Kidney (tissue), 14 donors: Measurements from ENCODE around the gene PAFAH1B1. TPM values are rescaled to one million over a fixed set of nuclear protein-coding genes. Genes with fewer than 3 reads are reported as not detected.
A peak's percentile ranks its signal among the peaks of the same experiment; 100 is the strongest.

Experiments
- DNase-seq, 5 donors: peaks; one replicate each; pipeline ENCODE4 v3.0.0-alpha.2; 2013 to 2020
- FAIRE-seq: peaks from 2 replicates; lab custom pipeline; 2012; peaks lifted over from hg19 to GRCh38; lab: Jason Lieb, UNC
- H3K27ac ChIP-seq, 2 donors: one replicate each; pipeline ENCODE4 v1.7.0; 2013; ENCODE audit warnings: low read depth in 2 of 2, low read length in 2 of 2, inconsistent platforms in 1 of 2
- H3K27me3 ChIP-seq: one replicate; pipeline ENCODE4 v1.7.1; 2013; ENCODE audit warnings: low read length, inconsistent platforms; ENCODE audit not compliant: control insufficient read depth, insufficient read depth
- H3K36me3 ChIP-seq, 3 donors: one replicate each; pipeline versions ENCODE4 v1.7.0 to v1.7.1; 2013; ENCODE audit warnings: low read length in 3 of 3, control low read depth in 1 of 3, inconsistent platforms in 1 of 3; ENCODE audit not compliant: insufficient read depth in 3 of 3, control insufficient read depth in 2 of 3
- H3K4me1 ChIP-seq, 3 donors: one replicate each; pipeline versions ENCODE4 v1.7.0 to v1.7.1; 2013; ENCODE audit warnings: low read length in 3 of 3, inconsistent platforms in 1 of 3, low read depth in 1 of 3; ENCODE audit not compliant: control insufficient read depth in 2 of 3, insufficient read depth in 2 of 3
- H3K4me3 ChIP-seq, 3 donors: one replicate each; pipeline versions ENCODE4 v1.7.0 to v1.8.1; 2013; ENCODE audit warnings: low read length in 3 of 3, control low read depth in 1 of 3, inconsistent platforms in 1 of 3
- H3K9ac ChIP-seq, 3 donors: one replicate each; pipeline versions ENCODE4 v1.7.0 to v1.7.1; 2013; ENCODE audit warnings: low read length in 3 of 3, control low read depth in 1 of 3, inconsistent platforms in 1 of 3
- H3K9me3 ChIP-seq, 3 donors: one replicate each; pipeline versions ENCODE4 v1.7.0 to v1.7.1; 2013; ENCODE audit warnings: low read length in 3 of 3, control low read depth in 1 of 3, inconsistent platforms in 1 of 3; ENCODE audit not compliant: control insufficient read depth in 2 of 3, insufficient read depth in 1 of 3
- CTCF ChIP-seq: IDR thresholded peaks from 3 replicates; pipeline ENCODE4 v1.5.1; 2012; ENCODE audit warnings: mild to moderate bottlenecking, moderate library complexity, borderline replicate concordance; ENCODE audit not compliant: insufficient read depth; ENCODE audit errors: extremely low read depth
- intact Hi-C: fragments of 100-400 bp; cut with DNase I; formaldehyde crosslinking; loops from one replicate; pipeline ENCODE4 v1.11.1; 2022
- polyA plus RNA-seq: library from polyadenylated mRNA; stranded (reverse); fragments of 350-450 nt; fragmentation: Illumina TruSeq; extraction: RNeasy Lipid Tissue Mini Kit (QIAGEN cat#74804); gene quantifications from one replicate; pipeline ENCODE4 v1.2.3, GENCODE V29; 2014; ENCODE audit warnings: low read depth, low replicate concordance; ENCODE audit not compliant: insufficient read depth
- total RNA-seq: library from RNA; stranded (reverse); fragmentation: NEBNext Ultra II Directional; extraction: Animal tissue kit (Norgen Biotek cat#: 25700); gene quantifications from one replicate; pipeline ENCODE4 v1.2.1, GENCODE V29; 2021
- donor health status: control.
- donor health status: control.
- donor health status: control.
- donor health status: control.
- donor health status: control.
- donor health status: DM: yes; HTN: yes; CAD: no.
- donor health status: Normal renal cell carcinoma (clear cell type).

PAFAH1B1 gene
- total and polyA plus RNA-seq, 2 donors from 2014 or later: 46.7 to 125 TPM

- intact Hi-C loops: no loop called here
- peaks cover 4 to 45% (median 30%) of the 10 kb centered on the region in 3 donors for H3K36me3 ChIP-seq
- H3K9ac ChIP-seq: no peak overlapping the region
- no peaks in the 10 kb centered on the region for H3K9me3 ChIP-seq
- FAIRE-seq: no peak
- DNase-seq: peak in 1 of 5 donors; percentile 38
- no peak overlapping the region for H3K27ac ChIP-seq
- TF ChIP-seq CTCF: no peak
- H3K27me3 ChIP-seq: no peaks in the 10 kb centered on the region
- no peak overlapping the region for H3K4me3 ChIP-seq
- no peaks in the 10 kb centered on the region for H3K4me1 ChIP-seq
Observed at GRCh38 chr17:2684549-2684948, 91.1 kb downstream of the PAFAH1B1 start.

GRCh38 chr17:2685696-2686095, 92.2 kb downstream of the PAFAH1B1 start:
- peak in 1 of 5 donors; percentile 62 for DNase-seq
- no peak for FAIRE-seq
- TF ChIP-seq CTCF: no peak
- Histone ChIP-seq H3K27me3 (no peaks in the 10 kb centered on the region), H3K36me3 (peaks cover 2 to 37% (median 28%) of the 10 kb centered on the region in 3 donors), H3K9ac (no peak overlapping the region), H3K27ac (no peak overlapping the region), H3K9me3 (no peaks in the 10 kb centered on the region), H3K4me3 (no peak overlapping the region), H3K4me1 (no peaks in the 10 kb centered on the region)
- intact Hi-C loops: no loop called here

- Histone ChIP-seq H3K4me1 (no peaks in the 10 kb centered on the region), H3K9me3 (no peaks in the 10 kb centered on the region), H3K36me3 (peaks cover 2 to 31% (median 18%) of the 10 kb centered on the region in 3 donors), H3K27me3 (no peaks in the 10 kb centered on the region), H3K27ac (no peak overlapping the region), H3K9ac (no peak overlapping the region), H3K4me3 (no peak overlapping the region)
- DNase-seq: peak in 1 of 5 donors; percentile 41
- FAIRE-seq: no peak
- intact Hi-C loops: no loop called here
- TF ChIP-seq CTCF: no peak
Observed at GRCh38 chr17:2687074-2687418, 93.6 kb downstream of the PAFAH1B1 start.
